ENCODE measurements around the gene ZNF91.

Gene ZNF91

DNA sequence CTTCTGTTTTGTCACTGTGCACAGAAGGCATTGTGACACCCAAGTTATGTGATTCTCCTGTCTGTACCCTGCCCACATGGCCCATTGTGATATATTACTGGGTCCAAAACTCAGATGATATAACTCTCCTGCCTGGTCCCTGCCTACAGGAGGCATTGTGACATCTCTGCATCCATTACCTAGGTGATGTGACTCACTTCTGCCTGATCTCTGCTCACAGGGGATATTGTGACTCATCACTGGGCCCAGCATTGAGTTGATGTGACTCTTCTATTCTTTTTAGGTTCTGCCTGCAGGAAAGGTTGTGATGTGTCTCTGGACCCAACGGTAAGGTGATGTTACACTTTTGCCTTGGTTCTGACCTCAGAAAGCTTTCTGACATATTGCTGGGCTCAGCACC, 77.1 kb downstream of the ZNF91 start:
- TF ChIP-seq, protein P1, sequence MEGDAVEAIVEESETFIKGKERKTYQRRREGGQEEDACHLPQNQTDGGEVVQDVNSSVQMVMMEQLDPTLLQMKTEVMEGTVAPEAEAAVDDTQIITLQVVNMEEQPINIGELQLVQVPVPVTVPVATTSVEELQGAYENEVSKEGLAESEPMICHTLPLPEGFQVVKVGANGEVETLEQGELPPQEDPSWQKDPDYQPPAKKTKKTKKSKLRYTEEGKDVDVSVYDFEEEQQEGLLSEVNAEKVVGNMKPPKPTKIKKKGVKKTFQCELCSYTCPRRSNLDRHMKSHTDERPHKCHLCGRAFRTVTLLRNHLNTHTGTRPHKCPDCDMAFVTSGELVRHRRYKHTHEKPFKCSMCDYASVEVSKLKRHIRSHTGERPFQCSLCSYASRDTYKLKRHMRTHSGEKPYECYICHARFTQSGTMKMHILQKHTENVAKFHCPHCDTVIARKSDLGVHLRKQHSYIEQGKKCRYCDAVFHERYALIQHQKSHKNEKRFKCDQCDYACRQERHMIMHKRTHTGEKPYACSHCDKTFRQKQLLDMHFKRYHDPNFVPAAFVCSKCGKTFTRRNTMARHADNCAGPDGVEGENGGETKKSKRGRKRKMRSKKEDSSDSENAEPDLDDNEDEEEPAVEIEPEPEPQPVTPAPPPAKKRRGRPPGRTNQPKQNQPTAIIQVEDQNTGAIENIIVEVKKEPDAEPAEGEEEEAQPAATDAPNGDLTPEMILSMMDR (conservative IDR thresholded peaks at IDR 0.05; ENCODE audit: low read length) = no peak

DNA sequence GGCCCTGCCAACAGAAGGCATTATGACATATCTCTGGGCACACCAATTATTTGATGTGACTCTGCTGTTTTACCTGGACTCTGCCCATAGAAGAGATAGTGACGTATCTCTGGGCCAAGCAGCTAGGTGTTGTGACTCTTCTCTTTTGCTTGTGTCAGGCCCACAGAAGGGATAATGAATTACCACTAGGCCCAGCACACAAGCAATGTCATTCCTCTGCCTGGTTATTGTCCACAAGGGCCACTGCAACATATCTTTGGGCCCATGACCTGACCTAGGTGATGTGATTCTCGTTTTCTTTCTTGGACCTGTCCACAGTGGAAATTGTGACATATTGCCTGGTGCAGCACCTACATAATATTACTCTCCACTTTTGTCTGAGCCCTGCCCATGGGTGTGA, 80.0 kb downstream of the ZNF91 start:
- TF ChIP-seq, protein P1 (conservative IDR thresholded peaks at IDR 0.05; ENCODE audit: low read length) = no peak
- no peak overlapping the region for H3K4me3 ChIP-seq (ENCODE audit: low read length)
- no peak for DNase-seq (ENCODE audit: low read depth)

More for the DNA sequence above, 77.1 kb downstream of the ZNF91 start:
- H3K4me3 ChIP-seq (ENCODE audit: low read length) = no peak overlapping the region
- no peak for DNase-seq (ENCODE audit: low read depth)

DNA sequence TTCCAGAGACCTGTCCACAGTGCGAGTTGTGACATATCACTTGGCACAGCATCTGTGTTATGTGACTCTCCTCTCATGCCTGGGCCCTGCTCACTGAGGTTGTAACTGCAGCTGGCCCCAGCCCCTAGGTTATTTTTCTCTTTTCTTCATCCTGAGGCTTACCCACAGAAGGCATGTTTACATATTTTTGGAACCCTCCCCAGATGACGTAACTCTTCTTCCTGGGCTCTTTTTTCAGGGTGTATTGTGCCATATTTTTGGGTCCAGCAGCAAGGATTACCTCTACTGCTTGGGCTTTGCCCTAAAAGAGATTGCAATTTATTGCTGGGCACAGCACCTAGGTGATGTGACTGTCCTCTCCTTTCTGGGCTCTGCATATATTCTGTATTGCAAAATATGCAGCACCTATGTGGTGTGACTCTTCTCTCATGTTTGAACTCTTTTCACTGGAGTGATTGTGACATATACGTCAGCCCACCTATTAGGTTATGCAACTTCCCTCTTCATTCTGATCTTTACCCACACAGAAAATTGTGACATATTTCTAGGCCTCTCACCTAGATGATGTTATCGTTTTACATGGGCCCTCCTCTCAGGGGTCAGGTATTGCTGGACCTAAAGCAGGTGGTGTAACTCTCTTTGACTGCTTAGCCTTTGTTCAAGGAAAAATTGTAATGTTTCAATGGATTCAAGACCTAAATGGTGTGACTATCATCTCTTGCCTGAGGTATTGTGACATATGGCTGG, 80.6 kb downstream of the ZNF91 start:
- no peak overlapping the region for H3K4me3 ChIP-seq (ENCODE audit: low read length)
- no peak for DNase-seq (ENCODE audit: low read depth)
- TF ChIP-seq, protein P1 (conservative IDR thresholded peaks at IDR 0.05; ENCODE audit: low read length) = no peak

DNA sequence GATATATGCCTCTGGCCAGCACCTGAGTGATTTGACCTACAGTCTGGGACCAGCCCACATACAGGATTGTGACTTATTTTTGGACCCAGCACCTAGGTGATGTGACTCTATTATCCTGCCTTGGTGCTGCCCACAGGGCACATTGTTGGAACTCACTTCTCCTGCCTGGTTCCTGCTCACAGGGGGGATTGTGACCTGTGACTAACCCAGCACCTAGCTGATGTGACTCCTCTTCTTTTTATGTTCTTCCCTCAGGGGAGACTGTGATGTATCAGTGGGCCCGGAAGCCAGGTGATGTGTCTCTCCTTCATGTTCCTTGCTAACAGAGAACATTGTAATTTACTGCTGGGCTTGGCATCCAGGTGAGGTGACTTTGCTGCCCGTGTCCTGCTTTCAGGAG, 82.1 kb downstream of the ZNF91 start:
- no peak for DNase-seq (ENCODE audit: low read depth)
- TF ChIP-seq, protein P1 (conservative IDR thresholded peaks at IDR 0.05; ENCODE audit: low read length) = no peak

DNA sequence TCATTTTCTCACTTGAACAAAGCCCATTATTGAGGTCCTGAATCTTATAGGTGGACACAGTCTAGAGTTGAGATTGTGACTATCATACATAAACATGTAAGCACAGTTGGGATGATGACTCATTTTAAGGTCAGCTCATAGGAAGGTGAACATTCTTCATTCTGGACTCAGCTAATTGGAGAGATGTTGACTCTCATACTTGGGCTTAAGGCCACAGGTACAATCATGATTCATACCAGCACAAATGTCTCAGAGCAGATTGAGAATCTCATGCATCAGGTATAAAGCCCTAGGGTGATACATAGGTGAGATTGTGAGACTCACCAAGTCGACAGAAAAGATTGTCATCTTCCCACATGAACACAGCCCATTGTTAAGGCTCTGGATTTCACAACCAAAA, 82.8 kb downstream of the ZNF91 start:
- H3K4me3 ChIP-seq (ENCODE audit: low read length) = no peak overlapping the region
- TF ChIP-seq, protein P1 (conservative IDR thresholded peaks at IDR 0.05; ENCODE audit: low read length) = no peak
- DNase-seq (ENCODE audit: low read depth) = no peak

More for the DNA sequence above, 82.1 kb downstream of the ZNF91 start:
- H3K4me3 ChIP-seq (ENCODE audit: low read length) = no peak overlapping the region

DNA sequence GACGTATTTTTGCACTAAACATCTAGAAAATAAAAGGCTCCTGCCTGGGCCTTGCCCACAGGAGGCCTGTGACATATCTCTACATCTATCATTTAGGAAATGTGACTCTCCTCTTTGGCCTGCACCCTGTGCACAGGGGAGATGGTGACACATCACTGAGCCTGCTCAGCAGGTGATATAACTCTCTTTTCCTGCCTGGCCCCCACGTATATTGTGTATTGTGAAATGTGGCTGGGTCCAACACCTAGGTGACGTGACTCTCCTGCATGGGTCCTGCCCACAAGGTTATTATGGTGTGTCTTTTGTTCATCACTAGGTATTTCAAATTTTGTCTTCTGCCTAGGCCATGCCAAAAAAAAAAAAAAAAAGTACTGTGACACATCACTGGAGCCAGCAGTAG, 83.7 kb downstream of the ZNF91 start:
- H3K4me3 ChIP-seq (ENCODE audit: low read length) = no peak overlapping the region
- DNase-seq (ENCODE audit: low read depth) = no peak
- TF ChIP-seq, protein P1 (conservative IDR thresholded peaks at IDR 0.05; ENCODE audit: low read length) = no peak

DNA sequence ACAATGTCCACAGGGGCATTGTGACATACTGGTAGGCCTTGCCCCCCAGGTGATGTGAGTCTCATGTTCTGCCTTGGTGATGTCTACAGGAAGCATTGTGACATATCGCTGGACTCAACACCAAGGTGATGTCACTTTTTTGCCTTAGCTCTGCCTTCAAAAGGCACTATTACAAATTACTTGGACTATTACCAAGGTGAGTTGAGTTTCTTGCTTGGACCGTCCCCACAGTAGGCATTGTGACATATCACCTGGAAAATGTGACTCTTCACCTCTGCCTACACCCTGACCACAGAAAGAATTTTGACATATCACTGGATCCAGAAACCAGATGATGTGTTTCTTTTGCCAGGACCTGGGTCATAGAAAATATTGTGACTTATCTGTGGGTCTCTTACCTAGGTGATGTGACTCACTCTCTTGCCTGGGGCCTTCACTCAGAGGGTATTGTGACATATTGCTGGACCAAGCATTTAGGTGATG, 84.5 kb downstream of the ZNF91 start:
- no peak for DNase-seq (ENCODE audit: low read depth)
- no peak overlapping the region for H3K4me3 ChIP-seq (ENCODE audit: low read length)
- TF ChIP-seq, protein P1 (conservative IDR thresholded peaks at IDR 0.05; ENCODE audit: low read length) = no peak

All from AG10803 (cell line).